Activated T-helper 17 cell treated with anti-CD3 and anti-CD28 coated beads, Interleukin-2, amount 50 U/mL, for 72 hours (primary cell): ENCODE results near the gene CA11. TPM values are rescaled to one million over a fixed set of nuclear protein-coding genes. Genes with fewer than 3 reads are reported as not detected.

Experiments
- ATAC-seq: fragments of 150-1000 bp; cut with Tn5 transposase; replicated peaks from 2 replicates; pipeline ENCODE4 v1.10.0; 2021; ENCODE audit warnings: mild to moderate bottlenecking, moderate library complexity
- H3K27ac Mint-ChIP-seq: one replicate; pipeline ENCODE4 v1.8.0; 2022; ENCODE audit warnings: mixed read lengths
- H3K27me3 Mint-ChIP-seq: one replicate; pipeline ENCODE4 v1.8.0; 2022; ENCODE audit warnings: mixed read lengths
- H3K36me3 Mint-ChIP-seq: one replicate; pipeline ENCODE4 v1.8.0; 2022; ENCODE audit warnings: low read depth, mild to moderate bottlenecking, mixed read lengths
- H3K4me1 Mint-ChIP-seq: one replicate; pipeline ENCODE4 v1.8.0; 2022; ENCODE audit warnings: mixed read lengths
- H3K4me3 Mint-ChIP-seq: one replicate; pipeline ENCODE4 v1.8.0; 2022; ENCODE audit warnings: mild to moderate bottlenecking, mixed read lengths
- H3K9me3 Mint-ChIP-seq: one replicate; pipeline ENCODE4 v1.8.0; 2022; ENCODE audit warnings: mixed read lengths
- total RNA-seq, 2 donors: library from RNA; stranded (reverse); gene quantifications; one replicate each; pipeline ENCODE4 v1.2.3, GENCODE V29; 2022

Gene CA11
- total RNA-seq, 2 donors from 2014 or later: 6.1 to 16.4 TPM

DNA sequence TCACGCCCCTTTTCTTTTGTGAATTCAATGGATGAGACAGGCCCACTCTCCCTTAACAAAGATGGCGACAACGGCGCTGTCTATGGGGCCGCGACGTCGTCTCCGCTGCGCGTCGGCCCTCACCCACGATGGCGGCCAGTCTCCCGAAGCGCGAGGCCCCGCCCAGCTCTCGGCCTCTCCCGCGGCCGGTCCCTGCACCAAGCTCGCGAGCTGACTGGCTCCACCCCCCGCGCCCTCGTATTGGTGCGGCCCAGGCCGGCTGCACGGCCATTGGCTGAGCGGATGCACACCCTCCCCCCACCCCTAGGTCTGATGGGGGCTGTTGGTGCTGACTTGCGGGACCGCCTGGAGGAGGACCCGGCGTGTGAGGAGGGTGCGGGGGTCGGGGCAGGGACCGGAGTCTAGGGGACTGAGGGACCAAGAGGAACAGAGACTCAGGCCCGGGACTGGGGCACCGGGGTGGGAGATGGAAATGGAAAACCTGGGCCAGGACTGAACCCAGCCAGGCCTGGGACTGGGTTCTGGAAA is 21.9 kb downstream of the CA11 start:
- peak; percentile 88 for ATAC-seq
- Mint-ChIP-seq H3K4me1 (peaks cover 16% of the 10 kb centered on the region), H3K27me3 (no peaks in the 10 kb centered on the region), H3K36me3 (peaks cover 59% of the 10 kb centered on the region), H3K27ac (peak overlapping the region; percentile 92), H3K9me3 (no peaks in the 10 kb centered on the region), H3K4me3 (peak overlapping the region; percentile 83)

DNA sequence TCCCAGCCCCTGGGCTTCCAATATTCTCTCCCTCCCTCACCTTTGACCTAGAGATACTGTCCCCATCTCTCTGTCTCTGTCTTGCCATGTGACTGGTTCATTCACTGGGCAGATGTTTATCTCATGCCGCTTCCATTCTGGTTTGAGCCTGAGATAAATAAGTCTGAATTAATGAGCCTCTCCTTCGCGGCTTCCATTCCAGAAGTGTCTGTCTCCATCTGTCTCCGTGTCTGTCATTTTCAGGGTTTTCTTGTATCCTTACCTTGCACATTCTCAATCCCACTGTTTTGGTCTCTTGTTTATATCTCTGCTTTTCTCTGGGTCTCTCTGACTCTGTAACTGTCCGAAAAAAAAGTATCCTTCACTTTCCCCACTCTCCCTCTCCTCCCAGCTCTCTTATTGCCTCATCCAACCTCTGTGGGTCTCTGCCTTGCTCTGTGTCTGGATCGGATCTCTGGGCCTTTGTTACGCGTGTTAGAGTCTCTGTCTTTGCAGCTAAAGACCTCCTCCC is 22.4 kb downstream of the CA11 start:
- Mint-ChIP-seq H3K36me3 (peaks cover 60% of the 10 kb centered on the region), H3K4me3 (peak overlapping the region; percentile 83), H3K4me1 (peaks cover 16% of the 10 kb centered on the region), H3K9me3 (no peaks in the 10 kb centered on the region), H3K27ac (peak overlapping the region; percentile 92), H3K27me3 (no peaks in the 10 kb centered on the region)
- no peak for ATAC-seq

DNA sequence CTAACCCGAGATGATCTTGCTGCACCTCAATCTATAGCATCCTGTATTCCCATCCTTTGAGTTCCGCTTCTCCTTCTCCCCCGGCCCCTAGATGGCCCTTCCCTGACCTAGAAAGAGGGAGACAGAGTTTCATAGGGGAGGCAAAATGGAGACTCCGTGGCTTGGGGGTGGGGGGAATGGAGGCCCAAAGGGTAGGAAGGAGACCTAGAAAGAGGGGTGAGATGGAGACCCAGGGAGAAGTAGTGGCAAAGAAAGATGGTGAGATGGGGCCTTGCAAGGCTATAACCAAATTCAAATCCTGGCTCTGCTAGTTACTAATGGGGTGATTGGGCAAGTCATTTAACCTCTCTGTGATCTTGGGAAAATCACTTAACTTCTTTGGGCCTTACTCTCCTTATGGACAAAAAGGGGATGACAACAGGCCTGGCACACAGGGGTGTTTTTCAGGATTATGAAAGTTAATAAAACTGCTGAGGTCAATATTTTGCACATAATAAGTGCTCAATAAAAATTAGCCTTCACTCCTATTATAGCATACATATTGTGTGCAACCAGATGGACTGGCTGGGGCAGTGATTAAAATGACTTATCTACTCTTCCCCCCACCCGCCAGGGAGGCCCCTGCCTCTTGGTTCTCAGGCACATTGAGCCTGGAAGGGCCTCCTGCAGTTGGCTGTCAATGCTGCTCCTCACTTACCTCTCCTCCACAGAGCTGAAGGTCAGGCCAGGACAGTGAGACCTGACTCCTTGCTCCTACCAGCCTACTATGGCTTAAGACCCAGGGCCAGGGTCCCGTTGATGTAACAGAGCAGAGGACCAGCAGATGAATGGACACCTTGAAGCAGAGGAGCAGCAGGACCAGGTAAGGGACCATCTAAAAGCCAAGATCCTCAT is 26.0 kb downstream of the CA11 start:
- Mint-ChIP-seq H3K4me1 (peaks cover 16% of the 10 kb centered on the region), H3K27me3 (no peaks in the 10 kb centered on the region)

DNA sequence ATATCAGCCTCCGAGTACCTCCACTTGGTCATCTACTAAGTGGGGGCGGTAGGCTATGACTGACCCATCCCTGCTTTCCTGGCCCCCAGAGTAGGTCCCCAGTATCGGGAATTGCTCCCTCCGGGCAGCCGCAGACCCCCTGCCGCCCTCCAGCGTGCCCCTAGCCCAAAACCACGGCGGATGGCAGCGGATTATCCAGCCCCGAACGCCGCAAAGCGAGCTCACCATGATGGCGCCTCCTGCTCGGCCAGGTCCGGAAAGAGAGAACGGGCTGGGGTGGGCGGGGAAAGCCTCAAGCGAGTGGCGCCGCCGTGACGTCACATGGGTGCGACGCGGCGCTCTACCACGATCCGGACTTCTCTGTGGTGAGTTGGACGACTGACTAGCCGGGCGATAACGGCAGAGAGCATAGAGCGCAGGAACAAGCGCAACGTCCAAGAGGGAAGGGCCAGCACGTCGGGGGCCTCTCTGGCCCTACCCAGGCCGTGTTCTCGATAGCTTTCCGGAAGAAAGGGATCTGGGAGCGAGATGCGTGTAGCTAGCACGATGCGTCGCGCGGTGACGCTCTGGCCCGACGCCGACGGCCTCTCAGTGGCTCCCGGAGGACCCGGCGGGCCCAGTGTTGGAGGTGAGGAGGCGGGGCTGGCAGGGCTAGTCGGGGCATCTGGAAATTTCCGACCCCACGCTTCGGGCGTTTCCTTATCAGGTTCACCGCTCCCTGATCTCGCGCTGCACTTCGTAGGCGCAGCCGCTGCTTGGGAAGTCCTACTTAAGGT is 26.9 kb downstream of the CA11 start, which contains the start of the genes RPL18 and SPHK2:
TSS of gene RPL18 (minus strand) at position 263 of the 776 bp plus-strand sequence. CDS start at position 228, 35 bp downstream.
TSS of gene SPHK2 (plus strand) at position 591 of the 776 bp plus-strand sequence. CDS start 1,009 bp downstream, outside the sequence.
- Mint-ChIP-seq H3K9me3 (no peaks in the 10 kb centered on the region), H3K27me3 (no peaks in the 10 kb centered on the region), H3K36me3 (peaks cover 91% of the 10 kb centered on the region), H3K27ac (peak within 1 kb of the TSS; percentile 100), H3K4me1 (peaks cover 16% of the 10 kb centered on the region), H3K4me3 (peak within 1 kb of the TSS; percentile 99)
- peak; percentile 77 for ATAC-seq

More for the DNA sequence above, 26.0 kb downstream of the CA11 start:
- Mint-ChIP-seq H3K27ac (peak overlapping the region; percentile 100), H3K36me3 (peaks cover 87% of the 10 kb centered on the region), H3K9me3 (no peaks in the 10 kb centered on the region), H3K4me3 (peak overlapping the region; percentile 99)
- no peak for ATAC-seq

DNA sequence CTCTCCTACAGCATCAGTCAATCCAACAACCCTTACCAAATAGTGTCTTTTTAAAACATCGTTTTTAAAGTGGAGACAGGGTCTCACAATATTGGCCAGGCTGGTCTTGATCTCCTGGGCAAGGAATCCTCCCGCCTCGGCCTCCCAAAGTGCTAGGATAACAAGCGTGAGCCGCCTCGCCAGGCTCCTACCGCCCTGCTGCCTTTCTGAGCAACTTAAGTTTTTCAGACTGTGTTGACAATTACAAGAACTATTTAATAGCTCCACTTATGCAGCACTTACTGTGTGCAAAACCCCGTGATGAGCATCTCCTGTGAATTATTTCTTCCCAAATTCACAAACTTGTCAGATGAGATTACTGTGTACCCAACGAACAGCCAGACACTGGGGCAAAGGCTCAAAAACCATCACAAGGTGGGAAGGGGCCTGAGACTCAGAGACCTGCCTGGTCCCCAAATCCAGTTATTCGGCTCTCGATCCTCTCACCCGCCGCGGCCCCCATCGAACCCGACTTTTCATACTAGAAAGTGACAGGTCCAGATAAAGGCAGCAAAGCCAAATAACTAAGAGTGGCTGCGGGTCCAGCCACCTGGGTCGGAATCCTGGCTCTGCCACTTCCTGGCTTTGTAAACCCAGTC is 27.6 kb downstream of the CA11 start:
- ATAC-seq: no peak
- Mint-ChIP-seq H3K36me3 (peaks cover 88% of the 10 kb centered on the region), H3K9me3 (no peaks in the 10 kb centered on the region), H3K27me3 (no peaks in the 10 kb centered on the region), H3K4me1 (peaks cover 8% of the 10 kb centered on the region), H3K27ac (peak overlapping the region; percentile 100), H3K4me3 (peak overlapping the region; percentile 99)

DNA sequence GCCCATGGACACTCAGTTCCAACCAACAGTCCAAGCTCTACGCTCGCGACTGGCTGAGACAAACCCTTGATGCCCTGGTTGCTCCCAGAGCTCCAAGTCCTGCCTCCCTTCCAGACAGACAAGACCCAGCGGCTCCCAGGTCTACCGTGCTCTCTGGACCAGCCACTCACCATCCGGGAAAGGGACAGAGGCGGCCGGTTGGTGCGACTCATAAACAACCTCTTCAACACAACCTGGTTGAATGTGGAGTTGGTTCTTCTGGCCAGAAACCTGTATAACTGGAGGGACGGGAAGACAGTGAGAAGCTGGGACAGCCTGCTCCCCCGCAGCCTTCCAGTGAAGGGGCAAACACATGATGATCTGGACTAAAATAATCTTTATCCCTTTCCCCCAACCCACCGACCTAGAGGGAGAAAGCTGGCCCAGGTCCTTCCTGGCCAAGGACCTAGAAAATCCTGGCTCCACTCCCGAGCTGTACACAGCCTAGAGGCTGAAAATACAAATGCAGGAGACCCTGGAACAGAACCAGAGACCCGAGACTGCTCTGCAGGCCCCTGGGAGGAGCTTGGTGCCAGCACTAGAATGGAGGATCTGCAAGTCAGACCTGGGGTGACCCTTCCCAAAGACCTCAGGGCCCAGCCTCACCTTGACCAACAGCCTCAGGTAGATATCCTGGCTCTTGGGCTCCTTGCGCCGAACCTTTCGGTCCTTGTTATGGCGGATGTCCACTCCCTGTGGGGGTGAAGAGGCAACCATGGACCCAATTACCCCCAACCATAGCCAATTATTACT is 28.6 kb downstream of the CA11 start:
- peaks cover 80% of the 10 kb centered on the region for H3K36me3 Mint-ChIP-seq
- H3K4me3 Mint-ChIP-seq: peak overlapping the region; percentile 99
- no peaks in the 10 kb centered on the region for H3K9me3 Mint-ChIP-seq
- H3K27ac Mint-ChIP-seq: peak overlapping the region; percentile 100
- H3K4me1 Mint-ChIP-seq: peaks cover 5% of the 10 kb centered on the region
- ATAC-seq: no peak
- no peaks in the 10 kb centered on the region for H3K27me3 Mint-ChIP-seq

DNA sequence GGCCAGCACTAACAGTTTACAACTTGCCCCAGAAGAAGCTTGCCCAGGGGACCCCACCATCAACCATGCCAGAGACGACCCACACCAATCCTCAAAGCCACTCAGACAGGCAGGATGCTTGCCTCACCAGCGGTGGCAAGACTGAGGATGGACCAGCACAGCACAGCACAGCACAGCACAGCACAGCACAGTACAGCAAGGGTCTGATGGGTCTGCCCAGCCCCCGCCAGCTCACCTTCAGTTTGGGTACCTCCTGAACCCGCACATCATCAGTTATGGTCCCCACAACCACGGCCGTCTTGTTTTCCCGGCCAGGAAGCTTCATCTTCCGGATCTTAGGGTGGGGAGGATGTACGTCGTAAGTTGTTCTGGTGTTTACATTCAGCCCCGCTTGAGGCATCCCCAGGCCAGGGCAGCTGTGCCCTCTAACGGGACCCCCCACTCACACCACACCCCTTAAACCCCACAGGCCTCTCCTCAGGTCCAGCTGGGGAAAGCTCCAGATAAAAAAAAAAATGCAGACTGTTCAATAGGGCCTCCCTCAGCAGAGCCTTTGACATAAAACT is 29.4 kb downstream of the CA11 start:
- H3K4me3 Mint-ChIP-seq: peak overlapping the region; percentile 99
- no peak for ATAC-seq
- H3K27me3 Mint-ChIP-seq: no peaks in the 10 kb centered on the region
- H3K27ac Mint-ChIP-seq: peak overlapping the region; percentile 100
- peaks cover 72% of the 10 kb centered on the region for H3K36me3 Mint-ChIP-seq
- peaks cover 5% of the 10 kb centered on the region for H3K4me1 Mint-ChIP-seq
- H3K9me3 Mint-ChIP-seq: no peaks in the 10 kb centered on the region

DNA sequence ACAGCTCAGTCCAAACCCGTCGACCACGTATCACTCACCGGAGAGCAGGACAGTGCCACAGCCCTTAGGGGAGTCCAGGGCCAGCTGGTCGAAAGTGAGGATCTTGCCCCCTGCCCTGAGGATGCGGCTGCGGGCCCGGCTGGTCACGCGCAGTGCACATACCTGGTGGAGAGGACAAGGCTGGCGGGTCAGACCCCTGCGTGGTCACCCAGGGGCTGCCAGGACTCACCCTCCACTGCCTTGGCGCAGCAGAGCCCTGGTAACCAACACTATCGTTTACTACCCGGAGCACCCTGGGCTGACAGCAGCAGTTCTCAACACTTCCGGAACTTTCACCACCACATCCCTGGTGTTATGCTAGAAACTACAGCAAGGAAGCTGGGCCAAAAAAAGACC is 29.9 kb downstream of the CA11 start:
- ATAC-seq: no peak
- Mint-ChIP-seq H3K9me3 (no peaks in the 10 kb centered on the region), H3K4me1 (peaks cover 5% of the 10 kb centered on the region), H3K27me3 (no peaks in the 10 kb centered on the region), H3K4me3 (peak overlapping the region; percentile 99), H3K27ac (peak overlapping the region; percentile 100), H3K36me3 (peaks cover 67% of the 10 kb centered on the region)

DNA sequence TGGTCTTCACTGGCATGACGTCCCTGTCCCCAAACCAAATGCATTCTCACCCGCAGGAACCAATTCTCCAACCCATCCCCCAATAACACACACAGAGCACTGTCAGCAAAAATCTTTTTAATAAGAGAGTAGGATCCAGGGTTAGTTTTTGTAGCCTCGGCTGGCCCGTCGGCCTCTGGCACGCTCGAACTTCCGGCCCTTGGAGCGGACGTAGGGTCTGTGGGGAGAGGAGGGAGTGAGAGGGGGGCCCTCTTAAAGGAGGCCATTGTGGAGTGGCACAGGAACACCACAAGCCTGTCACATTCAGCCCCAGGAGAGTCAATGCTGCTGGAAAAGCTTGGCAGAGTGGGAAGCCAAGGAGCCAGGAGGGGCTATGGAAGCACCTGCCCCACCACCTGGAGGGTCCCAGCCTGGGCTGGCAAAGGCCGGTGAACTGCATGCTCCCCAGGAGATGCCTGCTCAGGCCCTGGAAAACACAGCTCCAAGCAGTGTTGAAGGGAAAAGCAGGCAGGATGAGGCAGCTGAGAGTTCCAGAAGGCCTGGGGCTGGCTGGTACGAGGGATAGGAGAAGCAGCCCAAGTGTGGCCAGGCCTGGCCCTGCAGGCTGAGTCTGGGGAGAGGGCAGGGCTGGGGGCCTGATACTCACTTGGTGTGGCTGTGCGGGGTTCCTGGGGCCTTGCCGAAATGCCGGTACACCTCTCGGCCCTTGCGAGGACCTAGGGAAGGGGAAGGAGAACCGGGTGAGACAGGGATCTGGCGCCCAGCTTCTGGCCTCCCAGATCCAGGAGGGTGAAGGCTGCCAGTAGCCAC is 30.6 kb downstream of the CA11 start:
- Mint-ChIP-seq H3K27me3 (no peaks in the 10 kb centered on the region), H3K4me1 (peaks cover 5% of the 10 kb centered on the region), H3K4me3 (peak overlapping the region; percentile 99), H3K27ac (peak overlapping the region; percentile 41), H3K9me3 (no peaks in the 10 kb centered on the region), H3K36me3 (peaks cover 65% of the 10 kb centered on the region)
- no peak for ATAC-seq

DNA sequence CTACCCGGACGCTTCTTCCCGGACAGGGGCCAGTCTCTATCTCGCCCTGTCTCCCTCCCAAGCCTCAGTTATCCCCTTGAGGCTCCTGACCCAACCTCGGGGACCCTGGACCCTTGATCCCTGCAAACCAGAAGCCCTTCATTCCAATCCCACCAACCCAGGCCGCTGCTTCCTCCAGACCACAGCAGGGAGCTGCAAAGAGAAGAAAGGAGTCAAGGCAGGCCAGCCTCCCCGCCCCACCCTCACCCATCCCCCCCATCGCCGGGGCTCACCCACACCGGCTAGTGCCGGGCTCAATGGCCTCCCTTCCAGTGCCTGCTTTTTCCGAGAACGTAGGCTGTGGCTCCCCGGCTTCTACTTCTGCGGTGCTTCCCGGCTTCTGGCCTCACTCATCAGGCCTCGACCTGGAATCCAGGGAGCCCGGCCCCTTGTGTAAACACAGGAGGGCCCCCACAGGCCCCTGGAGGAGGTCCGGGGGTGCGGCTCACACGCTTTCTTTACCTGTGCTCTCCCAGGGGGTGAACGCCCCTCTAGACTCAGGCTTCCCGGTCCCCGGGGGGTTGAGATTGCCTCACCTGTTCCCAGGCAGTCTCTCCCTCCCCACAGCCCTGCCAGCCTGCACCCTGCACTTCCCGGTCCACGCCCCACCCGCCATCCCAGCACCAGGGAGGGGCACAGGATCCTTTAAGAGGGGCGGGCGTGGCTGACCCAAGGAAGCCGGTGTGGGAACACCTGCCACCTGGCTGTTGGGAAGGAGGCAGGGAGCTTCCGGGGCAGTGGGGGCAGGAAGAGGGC is 31.4 kb downstream of the CA11 start, which contains the start of gene FAM83E:
TSS of gene FAM83E (minus strand) at position 641 of the 795 bp plus-strand sequence. CDS start 1,704 bp downstream, outside the sequence.
- Mint-ChIP-seq H3K4me3 (peak within 1 kb of the TSS; percentile 99), H3K36me3 (peaks cover 57% of the 10 kb centered on the region), H3K9me3 (no peaks in the 10 kb centered on the region), H3K27me3 (no peaks in the 10 kb centered on the region), H3K4me1 (peaks cover 3% of the 10 kb centered on the region), H3K27ac (peak within 1 kb of the TSS; percentile 85)
- no peak for ATAC-seq

DNA sequence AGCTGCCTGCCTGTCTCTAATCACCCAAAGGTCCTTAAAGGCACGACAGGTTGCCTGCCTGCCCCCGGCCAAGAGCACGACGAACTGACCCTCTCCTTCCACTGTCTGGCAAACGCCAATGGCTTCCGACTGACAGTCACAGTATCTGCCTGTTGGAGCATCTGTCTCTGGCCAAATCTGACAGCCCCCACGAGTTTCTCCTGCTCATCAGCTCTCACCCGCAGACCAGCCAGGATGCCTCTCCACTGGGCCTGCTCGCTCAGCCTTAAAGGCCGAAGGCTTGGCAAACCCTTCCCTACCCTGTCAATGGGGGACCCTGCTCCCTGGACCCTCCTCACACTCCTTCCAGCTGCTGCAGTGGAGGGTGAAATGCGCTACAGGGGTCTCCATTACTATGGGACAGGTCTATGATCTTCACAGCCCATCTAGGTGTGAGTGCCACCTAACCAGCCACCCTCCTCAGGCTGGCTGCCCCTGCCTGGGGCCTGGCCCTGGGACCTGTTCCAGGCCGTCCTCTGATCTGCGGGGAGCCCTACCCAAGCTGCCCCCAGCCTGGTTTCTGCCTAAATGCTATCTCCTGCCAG is 32.0 kb downstream of the CA11 start:
- Mint-ChIP-seq H3K36me3 (peaks cover 50% of the 10 kb centered on the region), H3K27me3 (no peaks in the 10 kb centered on the region), H3K4me1 (no peaks in the 10 kb centered on the region), H3K27ac (peak overlapping the region; percentile 85), H3K9me3 (no peaks in the 10 kb centered on the region), H3K4me3 (no peak overlapping the region)
- ATAC-seq: no peak
